Left lung (tissue), 10 donors: ENCODE data around the gene XAGE3. TPM values are rescaled to one million over a fixed set of nuclear protein-coding genes. Genes with fewer than 3 reads are reported as not detected.
A peak's percentile ranks its signal among the peaks of the same experiment; 100 is the strongest.
"Not testable (repeated sequence)": the region's sequence is repeated elsewhere in the genome, so short reads cannot be mapped to it uniquely, and the experiment has no call there.

Source experiments
- ATAC-seq: fragments of 200-7000 bp; cut with Tn5 transposase; one replicate; pipeline ENCODE4 v1.9.1; 2020; ENCODE audit warnings: moderate library complexity
- DNase-seq, 4 donors: peaks; one replicate each; pipeline ENCODE4 v3.0.0-alpha.2; 2013 to 2020
- H3K27ac ChIP-seq, 2 donors: fragments of 200-600 bp; sonication (generic) in 1 of 2; one replicate each; pipeline versions ENCODE4 v1.5.0 to v1.8.0; 2020 to 2021
- H3K27me3 ChIP-seq, 2 donors: fragments of 200-600 bp; sonication (generic) in 1 of 2; one replicate each; pipeline versions ENCODE4 v1.5.0 to v1.8.0; 2020 to 2021
- H3K36me3 ChIP-seq, 2 donors: fragments of 200-600 bp; sonication (generic) in 1 of 2; one replicate each; pipeline versions ENCODE4 v1.5.0 to v1.8.0; 2020 to 2021
- H3K4me1 ChIP-seq, 2 donors: fragments of 200-600 bp; one replicate each; pipeline ENCODE4 v1.8.0; 2021
- H3K4me3 ChIP-seq, 2 donors: fragments of 200-600 bp; sonication (generic) in 1 of 2; one replicate each; pipeline versions ENCODE4 v1.5.0 to v1.8.0; 2020 to 2021; ENCODE audit warnings: mild to moderate bottlenecking in 1 of 2
- H3K9me3 ChIP-seq, 2 donors: fragments of 200-600 bp; sonication (generic) in 1 of 2; one replicate each; pipeline versions ENCODE4 v1.5.0 to v1.8.0; 2020 to 2021
- CTCF ChIP-seq, 2 donors: fragments of 200-600 bp; sonication (generic) in 1 of 2; IDR thresholded peaks; one replicate each; pipeline versions ENCODE4 v1.5.0 to v1.8.0; 2021; ENCODE audit warnings: antibody characterized with exemption in 2 of 2
- intact Hi-C, 2 donors: fragments of 100-400 bp; cut with DNase I; formaldehyde crosslinking; loops; one replicate each; pipeline versions ENCODE4 v1.11.2 to v1.14.2; 2022
- polyA plus RNA-seq, 6 donors: library from polyadenylated mRNA; unstranded; fragments of 120-200 nt; gene quantifications; one replicate each; pipeline ENCODE4 v1.2.1, GENCODE V29; 2013; ENCODE audit not compliant: insufficient read length in 6 of 6
- total RNA-seq, 2 donors: library from RNA; stranded (reverse); fragmentation: NEBNext Ultra II Directional; extraction: Animal tissue kit (Norgen Biotek cat#: 25700); gene quantifications; one replicate each; pipeline ENCODE4 v1.2.1, GENCODE V29; 2021
- donor health status: DM: no; HTN: yes; CAD: no.
- donor health status: DM: no; HTN: no; CAD: no.

XAGE3 gene
- total and polyA plus RNA-seq, 8 donors: not detected

- H3K4me3 ChIP-seq, H3K9me3 ChIP-seq, DNase-seq, H3K4me1 ChIP-seq, H3K27me3 ChIP-seq, H3K27ac ChIP-seq, intact Hi-C loops, H3K36me3 ChIP-seq: not testable (repeated sequence)
- ATAC-seq: peak; percentile 70
These were observed 19.6 kb upstream of the XAGE3 start for GRCh38 chrX:52887459-52887858.

GRCh38 chrX:52876386-52876785 is 8.5 kb upstream of the XAGE3 start:
- H3K4me3 ChIP-seq, intact Hi-C loops, H3K4me1 ChIP-seq, DNase-seq, ATAC-seq, H3K36me3 ChIP-seq, H3K27me3 ChIP-seq, H3K9me3 ChIP-seq, H3K27ac ChIP-seq: not testable (repeated sequence)

- ATAC-seq, H3K9me3 ChIP-seq, DNase-seq, H3K36me3 ChIP-seq, intact Hi-C loops, H3K27ac ChIP-seq, H3K4me1 ChIP-seq, H3K4me3 ChIP-seq, H3K27me3 ChIP-seq: not testable (repeated sequence)
These were observed 7.6 kb upstream of the XAGE3 start for GRCh38 chrX:52875436-52875835.

GRCh38 chrX:52874661-52875060 is 6.8 kb upstream of the XAGE3 start:
- H3K4me1 ChIP-seq: no peaks in the 10 kb centered on the region
- intact Hi-C loops: no loop called here
- no peak overlapping the region for H3K4me3 ChIP-seq
- no peak for ATAC-seq
- H3K27me3 ChIP-seq: peaks cover 0 to 8% of the 10 kb centered on the region in 2 donors
- H3K27ac ChIP-seq: no peak overlapping the region
- DNase-seq: no peak
- TF ChIP-seq CTCF (IDR thresholded peaks at IDR 0.05): no peak
- H3K36me3 ChIP-seq: no peaks in the 10 kb centered on the region
- no peaks in the 10 kb centered on the region for H3K9me3 ChIP-seq

GRCh38 chrX:52873825-52874224 is 5.9 kb upstream of the XAGE3 start:
- H3K4me3 ChIP-seq, H3K4me1 ChIP-seq, H3K9me3 ChIP-seq, intact Hi-C loops, H3K27me3 ChIP-seq, ATAC-seq, DNase-seq, H3K27ac ChIP-seq, H3K36me3 ChIP-seq: not testable (repeated sequence)

- H3K9me3 ChIP-seq: no peaks in the 10 kb centered on the region
- no peak for TF ChIP-seq CTCF (IDR thresholded peaks at IDR 0.05)
- H3K4me1 ChIP-seq: no peaks in the 10 kb centered on the region
- ATAC-seq: no peak
- no peak overlapping the region for H3K4me3 ChIP-seq
- H3K36me3 ChIP-seq: no peaks in the 10 kb centered on the region
- H3K27me3 ChIP-seq: peaks cover 0 to 8% of the 10 kb centered on the region in 2 donors
- DNase-seq: no peak
- intact Hi-C loops: no loop called here
- H3K27ac ChIP-seq: no peak overlapping the region
These were observed 2.2 kb upstream of the XAGE3 start for GRCh38 chrX:52870046-52870445.

GRCh38 chrX:52865343-52865998 is 2.4 kb downstream of the XAGE3 start:
- no peak overlapping the region for H3K27ac ChIP-seq
- H3K27me3 ChIP-seq: peaks cover 0 to 9% of the 10 kb centered on the region in 2 donors
- intact Hi-C loops: no loop called here
- ATAC-seq (peak; percentile 53), DNase-seq (peak in 1 of 4 donors; percentile 5)
- no peaks in the 10 kb centered on the region for H3K36me3 ChIP-seq
- no peak for TF ChIP-seq CTCF (IDR thresholded peaks at IDR 0.05)
- no peaks in the 10 kb centered on the region for H3K4me1 ChIP-seq
- no peak overlapping the region for H3K4me3 ChIP-seq
- H3K9me3 ChIP-seq: no peaks in the 10 kb centered on the region

- H3K4me3 ChIP-seq, ATAC-seq, H3K9me3 ChIP-seq, intact Hi-C loops, DNase-seq, H3K27ac ChIP-seq, H3K27me3 ChIP-seq, H3K4me1 ChIP-seq, H3K36me3 ChIP-seq: not testable (repeated sequence)
These were observed 10.8 kb downstream of the XAGE3 start for GRCh38 chrX:52856991-52857525.
